ENCODE results near the gene SHISAL1.

The SHISAL1 gene

GRCh38 chr22:44319685-44320084, 6.9 kb upstream of the SHISAL1 start:
- H3K23ac ChIP-seq (ENCODE audit: low read length), result no peak overlapping the region
- H3K36me3 ChIP-seq (ENCODE audit: control insufficient read depth in 1 of 2, insufficient read depth in 2 of 2, low read length in 2 of 2), result no peaks in the 10 kb centered on the region
- no peak overlapping the region for H2BK12ac ChIP-seq (ENCODE audit: low read length)
- no peak overlapping the region for H4K91ac ChIP-seq (ENCODE audit: low read depth, low read length)
- H3K9ac ChIP-seq (ENCODE audit: low read length), result no peak overlapping the region
- H3K18ac ChIP-seq (ENCODE audit: low read length), result no peak overlapping the region
- H3K4me3 ChIP-seq (ENCODE audit: low read depth, low read length), result no peak overlapping the region
- no peaks in the 10 kb centered on the region for H3K79me2 ChIP-seq (ENCODE audit: control insufficient read depth, insufficient read depth, low read length, poor library complexity)
- no peak overlapping the region for H3K4ac ChIP-seq (ENCODE audit: low read depth, low read length)
- no peak overlapping the region for H3K14ac ChIP-seq (ENCODE audit: low read length)
- H4K8ac ChIP-seq (ENCODE audit: low read depth, low read length), result no peak overlapping the region
- H3K27me3 ChIP-seq (ENCODE audit: insufficient read depth, low read length), result no peaks in the 10 kb centered on the region
- no peak for DNase-seq
- H3K4me1 ChIP-seq (ENCODE audit: control insufficient read depth in 1 of 2, insufficient read depth in 2 of 2, low read length in 2 of 2), result no peaks in the 10 kb centered on the region
- H2AFZ ChIP-seq (ENCODE audit: insufficient read depth, low read length, poor library complexity), result no peak overlapping the region
- H3K79me1 ChIP-seq (ENCODE audit: low read length), result no peaks in the 10 kb centered on the region
- H4K12ac ChIP-seq (ENCODE audit: low read depth, low read length), result no peak overlapping the region
- no peak overlapping the region for H2BK120ac ChIP-seq (ENCODE audit: insufficient read depth, low read length, poor library complexity)
- no peak overlapping the region for H2BK5ac ChIP-seq (ENCODE audit: low read depth, low read length, poor library complexity)
- H2AK5ac ChIP-seq (ENCODE audit: low read length), result no peak overlapping the region
- WGBS (ENCODE audit: extremely low coverage, insufficient coverage, insufficient read length), result no CpG with 5 or more reads among the region's 9 CpGs
- H3K9me3 ChIP-seq (ENCODE audit: insufficient read depth, low read depth, low read length), result no peaks in the 10 kb centered on the region
- no peak overlapping the region for H3K4me2 ChIP-seq (ENCODE audit: low read length)
- no peak overlapping the region for H3K27ac ChIP-seq (ENCODE audit: low read depth, low read length)

- Histone ChIP-seq H3K14ac (ENCODE audit: low read length) (no peak overlapping the region), H3K27ac (ENCODE audit: low read depth, low read length) (no peak overlapping the region), H2BK120ac (ENCODE audit: insufficient read depth, low read length, poor library complexity) (no peak overlapping the region), H2AFZ (ENCODE audit: insufficient read depth, low read length, poor library complexity) (no peak overlapping the region), H4K12ac (ENCODE audit: low read depth, low read length) (no peak overlapping the region), H3K4me2 (ENCODE audit: low read length) (no peak overlapping the region), H3K79me1 (ENCODE audit: low read length) (no peaks in the 10 kb centered on the region), H2BK12ac (ENCODE audit: low read length) (no peak overlapping the region), H2BK5ac (ENCODE audit: low read depth, low read length, poor library complexity) (no peak overlapping the region), H3K4ac (ENCODE audit: low read depth, low read length) (no peak overlapping the region), H3K4me1 (ENCODE audit: control insufficient read depth in 1 of 2, insufficient read depth in 2 of 2, low read length in 2 of 2) (no peaks in the 10 kb centered on the region), H3K23ac (ENCODE audit: low read length) (no peak overlapping the region), H3K36me3 (ENCODE audit: control insufficient read depth in 1 of 2, insufficient read depth in 2 of 2, low read length in 2 of 2) (no peaks in the 10 kb centered on the region), H2AK5ac (ENCODE audit: low read length) (no peak overlapping the region), H3K18ac (ENCODE audit: low read length) (no peak overlapping the region), H3K9me3 (ENCODE audit: insufficient read depth, low read depth, low read length) (no peaks in the 10 kb centered on the region), H3K4me3 (ENCODE audit: low read depth, low read length) (no peak overlapping the region), H4K91ac (ENCODE audit: low read depth, low read length) (no peak overlapping the region), H3K79me2 (ENCODE audit: control insufficient read depth, insufficient read depth, low read length, poor library complexity) (no peaks in the 10 kb centered on the region), H3K9ac (ENCODE audit: low read length) (no peak overlapping the region), H3K27me3 (ENCODE audit: insufficient read depth, low read length) (no peaks in the 10 kb centered on the region), H4K8ac (ENCODE audit: low read depth, low read length) (no peak overlapping the region)
- DNase-seq, result no peak
- no CpG with 5 or more reads among the region's 9 CpGs for WGBS (ENCODE audit: extremely low coverage, insufficient coverage, insufficient read length)
These were observed 6.0 kb upstream of the SHISAL1 start for GRCh38 chr22:44318751-44319150.

GRCh38 chr22:44317886-44318637, 5.3 kb upstream of the SHISAL1 start:
- Histone ChIP-seq H4K91ac (ENCODE audit: low read depth, low read length) (no peak overlapping the region), H4K8ac (ENCODE audit: low read depth, low read length) (no peak overlapping the region), H3K4me2 (ENCODE audit: low read length) (no peak overlapping the region), H2BK120ac (ENCODE audit: insufficient read depth, low read length, poor library complexity) (no peak overlapping the region), H3K4me3 (ENCODE audit: low read depth, low read length) (no peak overlapping the region), H3K23ac (ENCODE audit: low read length) (no peak overlapping the region), H3K14ac (ENCODE audit: low read length) (no peak overlapping the region), H3K79me2 (ENCODE audit: control insufficient read depth, insufficient read depth, low read length, poor library complexity) (no peaks in the 10 kb centered on the region), H3K79me1 (ENCODE audit: low read length) (no peaks in the 10 kb centered on the region), H2AK5ac (ENCODE audit: low read length) (no peak overlapping the region), H3K9ac (ENCODE audit: low read length) (no peak overlapping the region), H3K27ac (ENCODE audit: low read depth, low read length) (no peak overlapping the region), H3K4ac (ENCODE audit: low read depth, low read length) (no peak overlapping the region), H4K12ac (ENCODE audit: low read depth, low read length) (no peak overlapping the region), H2BK12ac (ENCODE audit: low read length) (no peak overlapping the region), H3K36me3 (ENCODE audit: control insufficient read depth in 1 of 2, insufficient read depth in 2 of 2, low read length in 2 of 2) (no peaks in the 10 kb centered on the region), H2BK5ac (ENCODE audit: low read depth, low read length, poor library complexity) (no peak overlapping the region), H3K4me1 (ENCODE audit: control insufficient read depth in 1 of 2, insufficient read depth in 2 of 2, low read length in 2 of 2) (no peaks in the 10 kb centered on the region), H2AFZ (ENCODE audit: insufficient read depth, low read length, poor library complexity) (no peak overlapping the region), H3K18ac (ENCODE audit: low read length) (no peak overlapping the region), H3K9me3 (ENCODE audit: insufficient read depth, low read depth, low read length) (no peaks in the 10 kb centered on the region), H3K27me3 (ENCODE audit: insufficient read depth, low read length) (no peaks in the 10 kb centered on the region)
- no CpG with 5 or more reads among the region's 17 CpGs for whole genome bisulfite sequencing (ENCODE audit: extremely low coverage, insufficient coverage, insufficient read length)
- no peak for DNase-seq

- Histone ChIP-seq H3K79me1 (ENCODE audit: low read length) (no peaks in the 10 kb centered on the region), H3K36me3 (ENCODE audit: control insufficient read depth in 1 of 2, insufficient read depth in 2 of 2, low read length in 2 of 2) (no peaks in the 10 kb centered on the region), H2BK5ac (ENCODE audit: low read depth, low read length, poor library complexity) (no peak overlapping the region), H4K8ac (ENCODE audit: low read depth, low read length) (no peak overlapping the region), H4K91ac (ENCODE audit: low read depth, low read length) (no peak overlapping the region), H3K14ac (ENCODE audit: low read length) (no peak overlapping the region), H3K27ac (ENCODE audit: low read depth, low read length) (no peak overlapping the region), H3K9me3 (ENCODE audit: insufficient read depth, low read depth, low read length) (no peaks in the 10 kb centered on the region), H3K9ac (ENCODE audit: low read length) (no peak overlapping the region), H3K27me3 (ENCODE audit: insufficient read depth, low read length) (no peaks in the 10 kb centered on the region), H3K4me2 (ENCODE audit: low read length) (no peak overlapping the region), H2BK120ac (ENCODE audit: insufficient read depth, low read length, poor library complexity) (no peak overlapping the region), H3K18ac (ENCODE audit: low read length) (no peak overlapping the region), H3K23ac (ENCODE audit: low read length) (no peak overlapping the region), H3K4me1 (ENCODE audit: control insufficient read depth in 1 of 2, insufficient read depth in 2 of 2, low read length in 2 of 2) (no peaks in the 10 kb centered on the region), H3K79me2 (ENCODE audit: control insufficient read depth, insufficient read depth, low read length, poor library complexity) (no peaks in the 10 kb centered on the region), H4K12ac (ENCODE audit: low read depth, low read length) (no peak overlapping the region), H3K4ac (ENCODE audit: low read depth, low read length) (no peak overlapping the region), H2BK12ac (ENCODE audit: low read length) (no peak overlapping the region), H2AFZ (ENCODE audit: insufficient read depth, low read length, poor library complexity) (no peak overlapping the region), H2AK5ac (ENCODE audit: low read length) (no peak overlapping the region), H3K4me3 (ENCODE audit: low read depth, low read length) (no peak overlapping the region)
- DNase-seq, result no peak
- no CpG with 5 or more reads among the region's 18 CpGs for WGBS (ENCODE audit: extremely low coverage, insufficient coverage, insufficient read length)
These were observed 4.3 kb upstream of the SHISAL1 start for GRCh38 chr22:44317123-44317444.
